Body of pancreas (tissue), 4 donors: ENCODE results near the gene NFIA. TPM values are rescaled to one million over a fixed set of nuclear protein-coding genes. Genes with fewer than 3 reads are reported as not detected.

Source experiments
- ATAC-seq: fragments of 150-250 bp; one replicate; pipeline ENCODE4 v1.9.1; 2016
- DNase-seq, 4 donors: peaks; one replicate each; pipeline ENCODE4 v3.0.0-alpha.2; 2019
- H3K27ac ChIP-seq, 4 donors: fragments of 200-600 bp; sonication (generic); 1 replicate in 3 of 4; 2 replicates in 1 of 4; pipeline versions ENCODE4 v1.5.1 to v1.6.1; 2016 to 2019; ENCODE audit warnings: mild to moderate bottlenecking in 1 of 4, mixed read lengths in 1 of 4, moderate library complexity in 1 of 4
- H3K27me3 ChIP-seq, 2 donors: fragments of 200-600 bp; sonication (generic); one replicate each; pipeline ENCODE4 v1.6.0; 2016; ENCODE audit warnings: mild to moderate bottlenecking in 1 of 2
- H3K36me3 ChIP-seq, 2 donors: fragments of 200-600 bp; sonication (generic); replicated peaks in 1 of 2; 2 replicates each; pipeline ENCODE4 v1.5.1; 2016; ENCODE audit warnings: low read depth in 2 of 2; ENCODE audit not compliant: insufficient read depth in 1 of 2
- H3K4me1 ChIP-seq: fragments of 200-600 bp; sonication (generic); one replicate; pipeline ENCODE4 v1.6.0; 2016
- H3K4me3 ChIP-seq, 2 donors: fragments of 200-600 bp; sonication (generic); 1 replicate in 1 of 2; 2 replicates in 1 of 2; pipeline ENCODE4 v1.5.1; 2016 to 2019
- H3K9me3 ChIP-seq, 3 donors: fragments of 200-600 bp; sonication (generic); 1 replicate in 2 of 3; 2 replicates in 1 of 3; pipeline ENCODE4 v1.5.1; 2016
- CTCF ChIP-seq, 7 experiments: fragments of 450-650 bp in 4 of 7; fragments of 200-600 bp in 3 of 7; sonication (generic) in 3 of 7; IDR thresholded peaks; one replicate each; pipeline ENCODE4 v1.5.1; 2016 to 2019; ENCODE audit warnings: antibody characterized with exemption in 7 of 7
- POLR2A ChIP-seq, 3 donors: fragments of 450-650 bp; IDR thresholded peaks; one replicate each; pipeline ENCODE4 v1.6.1; 2016; ENCODE audit warnings: antibody characterized with exemption in 3 of 3, mild to moderate bottlenecking in 2 of 3
- WGBS, 2 donors: methylation state at CpG; one replicate each; pipeline ENCODE4 v1.1.5; 2017; 5-methylcytosine and 5-hydroxymethylcytosine counted together
- intact Hi-C: fragments of 100-400 bp; cut with DNase I; formaldehyde crosslinking; loops from one replicate; pipeline ENCODE4 v1.15.1; 2023
- total RNA-seq, 2 donors: library from RNA; depleted of rRNA; stranded (reverse); fragments of >200 nt; gene quantifications; one replicate each; pipeline ENCODE4 v1.1.0, GENCODE V29; 2016

NFIA gene
- total RNA-seq, 2 donors from 2014 or later = 21.5 to 32.3 TPM

- TF ChIP-seq POLR2A (IDR thresholded peaks at IDR 0.05) (no peak), CTCF (IDR thresholded peaks at IDR 0.05) (no peak)
- intact Hi-C loops = no loop called here
- DNase-seq = no peak
- Histone ChIP-seq H3K9me3 (no peaks in the 10 kb centered on the region), H3K36me3 (no peaks in the 10 kb centered on the region), H3K4me3 (no peak overlapping the region), H3K4me1 (peaks cover 7% of the 10 kb centered on the region), H3K27ac (no peak overlapping the region), H3K27me3 (no peaks in the 10 kb centered on the region)
- 80 to 89% methylated on average over 3 of the region's 3 CpGs for WGBS, 2 donors
- no peak for ATAC-seq
Observed at GRCh38 chr1:61397935-61398334, 315.6 kb downstream of the NFIA start.

DNA sequence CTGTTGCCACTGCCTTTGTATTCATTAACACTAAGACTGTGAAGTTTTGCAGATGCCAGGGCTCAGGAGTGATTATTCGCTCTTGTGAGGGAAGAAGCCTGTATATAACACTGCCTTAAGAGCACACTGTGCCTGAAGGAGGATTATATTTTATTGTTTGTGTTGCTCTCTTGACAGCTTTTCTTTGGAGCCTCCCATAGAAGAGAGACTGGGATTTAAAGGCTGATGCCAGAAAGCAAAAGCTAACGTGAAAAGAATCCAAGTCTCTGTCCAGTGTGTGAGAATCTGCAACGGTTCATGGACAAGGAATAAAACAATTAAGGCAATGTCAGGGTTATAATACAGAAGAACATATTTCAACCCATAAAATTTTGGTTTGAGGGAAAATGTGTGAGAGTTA is 316.8 kb downstream of the NFIA start:
- no peaks in the 10 kb centered on the region for H3K36me3 ChIP-seq
- no peak for TF ChIP-seq POLR2A (IDR thresholded peaks at IDR 0.05)
- no peak for TF ChIP-seq CTCF (IDR thresholded peaks at IDR 0.05)
- no peaks in the 10 kb centered on the region for H3K9me3 ChIP-seq
- H3K27ac ChIP-seq = no peak overlapping the region
- ATAC-seq (no peak), DNase-seq (no peak)
- no peak overlapping the region for H3K4me3 ChIP-seq
- H3K4me1 ChIP-seq = peaks cover 15% of the 10 kb centered on the region
- intact Hi-C loops = no loop called here
- H3K27me3 ChIP-seq = no peaks in the 10 kb centered on the region
- 61 to 67% methylated on average over 3 of the region's 3 CpGs for WGBS, 2 donors

DNA sequence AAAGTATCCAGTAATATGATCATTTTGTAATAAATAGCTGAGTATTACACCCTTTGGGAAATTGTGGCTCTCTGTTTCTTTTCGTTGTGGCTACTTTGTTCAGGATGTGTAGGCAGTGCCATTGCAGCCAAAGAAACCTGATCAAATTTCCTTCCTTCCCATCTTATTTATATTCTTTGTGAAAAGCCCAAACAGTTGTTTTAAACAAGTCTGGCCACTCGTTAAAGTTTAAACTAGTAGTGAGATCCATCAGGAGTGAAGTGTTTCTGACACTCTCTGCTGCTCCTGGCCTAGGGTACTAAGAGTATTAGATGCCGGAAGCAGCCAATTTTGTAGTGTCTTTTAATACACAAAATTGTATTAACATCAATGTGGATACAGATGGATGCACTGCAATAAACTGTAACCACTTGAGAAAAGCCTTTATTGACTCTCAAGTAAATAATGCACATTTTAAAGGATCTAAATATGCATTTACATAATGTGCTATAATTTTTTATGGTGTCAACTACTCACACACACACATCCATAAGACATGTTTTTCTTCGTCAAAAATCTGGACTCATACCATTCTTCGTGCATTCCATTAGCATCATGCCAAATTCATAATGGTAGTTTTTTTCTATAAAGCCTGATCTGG is 317.9 kb downstream of the NFIA start:
- TF ChIP-seq POLR2A (IDR thresholded peaks at IDR 0.05) (no peak), CTCF (IDR thresholded peaks at IDR 0.05) (no peak)
- WGBS, 2 donors = 53 to 62% methylated on average over 5 of the region's 5 CpGs
- intact Hi-C loops = no loop called here
- Histone ChIP-seq H3K27ac (no peak overlapping the region), H3K27me3 (no peaks in the 10 kb centered on the region), H3K4me3 (no peak overlapping the region), H3K9me3 (no peaks in the 10 kb centered on the region), H3K4me1 (peaks cover 19% of the 10 kb centered on the region), H3K36me3 (no peaks in the 10 kb centered on the region)
- no peak for ATAC-seq
- DNase-seq = no peak

GRCh38 chr1:61400997-61401396 is 318.6 kb downstream of the NFIA start:
- H3K27ac ChIP-seq = no peak overlapping the region
- no peaks in the 10 kb centered on the region for H3K27me3 ChIP-seq
- peaks cover 19% of the 10 kb centered on the region for H3K4me1 ChIP-seq
- intact Hi-C loops = no loop called here
- WGBS, 2 donors = 90 to 91% methylated on average over 3 of the region's 3 CpGs
- H3K9me3 ChIP-seq = no peaks in the 10 kb centered on the region
- no peak for DNase-seq
- ATAC-seq = no peak
- H3K4me3 ChIP-seq = no peak overlapping the region
- TF ChIP-seq CTCF (IDR thresholded peaks at IDR 0.05) = no peak
- no peak for TF ChIP-seq POLR2A (IDR thresholded peaks at IDR 0.05)
- H3K36me3 ChIP-seq = no peaks in the 10 kb centered on the region
